Neural cell (in vitro differentiated cells): ENCODE measurements around the gene AP5Z1.

Experiments used
- CTCF ChIP-seq: fragments of 450-650 bp; IDR thresholded peaks from 2 replicates; pipeline ENCODE4 v1.5.1; 2014; ENCODE audit warnings: antibody characterized with exemption, mild to moderate bottlenecking, moderate library complexity; ENCODE audit not compliant: poor library complexity, severe bottlenecking
- EZH2 ChIP-seq: fragments of 200-600, 300-800 bp; shearing (Covaris generic), sonication (generic); IDR thresholded peaks from 2 replicates; pipeline ENCODE4 v1.6.1; 2014; ENCODE audit warnings: antibody characterized with exemption, low read length, borderline replicate concordance, mild to moderate bottlenecking; ENCODE audit not compliant: insufficient read depth, poor library complexity, severe bottlenecking
- MXI1 ChIP-seq: fragments of 450-650 bp; conservative IDR thresholded peaks from 2 replicates; pipeline ENCODE4 v1.6.1; 2014; ENCODE audit warnings: antibody characterized with exemption, mild to moderate bottlenecking; ENCODE audit not compliant: poor library complexity, severe bottlenecking
- POLR2AphosphoS5 ChIP-seq: IDR thresholded peaks from 2 replicates; pipeline ENCODE4 v1.6.1; 2012
- RAD21 ChIP-seq: fragments of 450-650 bp; conservative IDR thresholded peaks from 2 replicates; pipeline ENCODE4 v1.6.1; 2014; ENCODE audit warnings: antibody characterized with exemption, mild to moderate bottlenecking, moderate library complexity
- SMC3 ChIP-seq: fragments of 450-650 bp; conservative IDR thresholded peaks from 2 replicates; pipeline ENCODE4 v1.6.1; 2014; ENCODE audit warnings: antibody characterized with exemption, mild to moderate bottlenecking, moderate library complexity; ENCODE audit not compliant: poor library complexity
- TAF1 ChIP-seq: IDR thresholded peaks from 2 replicates; pipeline ENCODE4 v1.6.1; 2012; ENCODE audit warnings: low read depth

DNA sequence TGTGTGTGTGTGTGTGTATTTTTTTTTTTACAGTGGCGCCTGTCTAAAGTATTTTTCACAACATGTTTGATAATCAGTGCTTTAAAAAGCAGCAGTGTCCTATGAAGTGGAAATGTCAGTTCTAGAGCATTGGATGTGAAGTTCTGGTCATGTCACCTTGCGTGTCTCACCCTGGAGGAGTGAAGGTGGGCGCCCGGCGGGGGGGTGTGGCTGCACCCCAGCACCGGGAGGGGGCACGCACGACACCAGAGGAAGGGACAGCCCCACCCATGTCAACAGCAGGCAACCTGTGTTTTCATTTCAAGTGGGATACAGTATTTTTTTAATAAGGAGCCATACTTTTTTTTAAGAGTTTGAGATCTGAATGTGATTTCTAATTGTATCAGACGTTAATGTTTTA lies 4.5 kb upstream of the AP5Z1 start:
- no peak for TF ChIP-seq CTCF
- TF ChIP-seq MXI1: no peak
- TF ChIP-seq TAF1: no peak
- no peak for TF ChIP-seq EZH2
- TF ChIP-seq RAD21: no peak
- TF ChIP-seq SMC3: no peak
- no peak for TF ChIP-seq POLR2AphosphoS5
